Coronary artery (tissue), 2 donors: ENCODE measurements around the gene ATP7A.

ENCODE experiments used
- DNase-seq: peaks from one replicate; pipeline ENCODE4 v3.0.0-alpha.2; 2017; ENCODE audit warnings: low spot score
- H3K27ac ChIP-seq, 2 donors: fragments of 200-600 bp; sonication (generic); one replicate each; pipeline ENCODE4 v1.5.1; 2016 to 2019
- H3K4me3 ChIP-seq: fragments of 200-600 bp; sonication (generic); 2 replicates; pipeline ENCODE4 v1.5.1; 2016; ENCODE audit warnings: mild to moderate bottlenecking, moderate library complexity
- CTCF ChIP-seq: fragments of 200-600 bp; sonication (generic); IDR thresholded peaks from one replicate; pipeline ENCODE4 v1.5.1; 2019; ENCODE audit warnings: antibody characterized with exemption

ATP7A gene

GRCh38 chrX:78092296-78092695, 181.8 kb downstream of the ATP7A start:
- Histone ChIP-seq H3K4me3 (no peak overlapping the region), H3K27ac (no peak overlapping the region)
- TF ChIP-seq CTCF, result no peak
- DNase-seq, result no peak

GRCh38 chrX:78098108-78098507, 187.6 kb downstream of the ATP7A start:
- no peak for TF ChIP-seq CTCF
- DNase-seq, result no peak
- H3K27ac ChIP-seq, result no peak overlapping the region
- no peak overlapping the region for H3K4me3 ChIP-seq
